Adrenal gland (tissue), 12 donors: ENCODE data around the gene MARCHF3. TPM values are rescaled to one million over a fixed set of nuclear protein-coding genes. Genes with fewer than 3 reads are reported as not detected.

Experiments used
- DNase-seq, 7 donors: peaks; one replicate each; pipeline ENCODE4 v3.0.0-alpha.2; 2019 to 2020
- H3K27ac ChIP-seq, 5 donors: fragments of 200-600 bp; sonication (generic) in 4 of 5; 1 replicate in 3 of 5; 2 replicates in 2 of 5; pipeline versions ENCODE4 v1.5.1 to v1.8.0; 2016 to 2020; ENCODE audit warnings: mild to moderate bottlenecking in 1 of 5
- H3K27me3 ChIP-seq: fragments of 200-600 bp; 2 replicates; pipeline ENCODE4 v1.8.0; 2021
- H3K36me3 ChIP-seq, 2 donors: fragments of 200-600 bp; replicated peaks in 1 of 2; 1 replicate in 1 of 2; 2 replicates in 1 of 2; pipeline versions ENCODE4 v1.5.1 to v1.8.0; 2018 to 2022
- H3K4me1 ChIP-seq, 2 donors: fragments of 200-600 bp; replicated peaks in 1 of 2; 1 replicate in 1 of 2; 2 replicates in 1 of 2; pipeline versions ENCODE4 v1.5.1 to v1.8.0; 2018 to 2021
- H3K4me3 ChIP-seq, 4 donors: fragments of 200-600 bp; sonication (generic) in 3 of 4; one replicate each; pipeline ENCODE4 v1.5.1; 2016 to 2018
- H3K9me3 ChIP-seq, 3 donors: fragments of 200-600 bp; sonication (generic) in 1 of 3; replicated peaks in 1 of 3; 1 replicate in 2 of 3; 2 replicates in 1 of 3; pipeline versions ENCODE4 v1.5.1 to v1.8.0; 2016 to 2021
- CTCF ChIP-seq, 6 experiments: fragments of 450-650 bp in 4 of 6; fragments of 200-600 bp in 2 of 6; sonication (generic) in 1 of 6; IDR thresholded peaks; 1 replicate in 5 of 6; 2 replicates in 1 of 6; pipeline versions ENCODE4 v1.5.1 to v1.8.0; 2016 to 2021; ENCODE audit warnings: antibody characterized with exemption in 6 of 6, mild to moderate bottlenecking in 2 of 6, moderate library complexity in 1 of 6
- POLR2A ChIP-seq, 2 donors: fragments of 450-650 bp; IDR thresholded peaks; one replicate each; pipeline ENCODE4 v1.6.1; 2017; ENCODE audit warnings: antibody characterized with exemption in 2 of 2, mild to moderate bottlenecking in 2 of 2, moderate library complexity in 1 of 2
- WGBS, 4 donors: extraction: QIAGEN DNeasy Blood & Tissue Kit in 2 of 4; methylation state at CpG; one replicate each; pipeline versions ENCODE4 v1.1.5 to v1.1.7; 2013 to 2017; 5-methylcytosine and 5-hydroxymethylcytosine counted together
- intact Hi-C, 2 donors: fragments of 100-400 bp; cut with DNase I; formaldehyde crosslinking; loops; one replicate each; pipeline versions ENCODE4 v1.14.1 to v1.15.0; 2022 to 2023
- polyA plus RNA-seq, 3 donors: library from polyadenylated mRNA; stranded (reverse); fragments of 200-250 nt in 2 of 3; fragments of 350-450 nt in 1 of 3; fragmentation: Illumina TruSeq in 1 of 3; extraction: RNeasy Lipid Tissue Mini Kit (QIAGEN cat#74804) in 1 of 3; gene quantifications; one replicate each; pipeline ENCODE4 v1.2.3, GENCODE V29; 2013 to 2014
- total RNA-seq, 9 donors: library from RNA; depleted of rRNA in 4 of 9; stranded (reverse); fragments of >200 nt in 4 of 9; fragments of 120-200 nt in 1 of 9; fragmentation: NEBNext Ultra II Directional in 1 of 9; extraction: Animal tissue kit (Norgen Biotek cat#: 25700) in 1 of 9; gene quantifications; one replicate each; pipeline versions ENCODE4 v1.1.0 to v1.2.4, GENCODE V29; 2013 to 2023
- donor health status: healthy with polysubstance abuse.
- donor health status: Bipolar disorder and iron deficiency.
- donor health status: DM: yes; HTN: yes; CAD: no.
- donor health status: DM: no; HTN: no; CAD: no.
- donor health status: DM: no; HTN: no; CAD: no.
- donor health status: DM: yes; HTN: yes; CAD: no.

Gene MARCHF3
- total and polyA plus RNA-seq, 12 donors, result 3.9 to 48.9 (median 12.2) TPM

GRCh38 chr5:126978258-126978657 is 52.1 kb downstream of the MARCHF3 start:
- H3K4me3 ChIP-seq, result no peak overlapping the region
- TF ChIP-seq POLR2A (IDR thresholded peaks at IDR 0.05) (no peak), CTCF (IDR thresholded peaks at IDR 0.05) (no peak)
- no peak overlapping the region for H3K27ac ChIP-seq
- intact Hi-C loops, result no loop called here
- H3K4me1 ChIP-seq, result no peaks in the 10 kb centered on the region
- H3K27me3 ChIP-seq, result no peaks in the 10 kb centered on the region
- H3K9me3 ChIP-seq, result no peaks in the 10 kb centered on the region
- H3K36me3 ChIP-seq, result no peaks in the 10 kb centered on the region
- DNase-seq, result no peak
- 83 to 87% (median 85%) methylated on average over 4 of the region's 4 CpGs for WGBS, 4 donors

- no peak for DNase-seq
- TF ChIP-seq POLR2A (IDR thresholded peaks at IDR 0.05) (no peak), CTCF (IDR thresholded peaks at IDR 0.05) (no peak)
- Histone ChIP-seq H3K9me3 (no peaks in the 10 kb centered on the region), H3K4me1 (peaks cover 0 to 9% of the 10 kb centered on the region in 2 donors), H3K27ac (no peak overlapping the region), H3K27me3 (no peaks in the 10 kb centered on the region), H3K36me3 (no peaks in the 10 kb centered on the region), H3K4me3 (no peak overlapping the region)
- 86 to 98% (median 89%) methylated on average over 6 of the region's 6 CpGs for WGBS, 4 donors
- intact Hi-C loops, result no loop called here
Observed at GRCh38 chr5:126976520-126977172, 53.7 kb downstream of the MARCHF3 start.

GRCh38 chr5:126975796-126976195 is 54.6 kb downstream of the MARCHF3 start:
- intact Hi-C loops, result no loop called here

GRCh38 chr5:126973193-126973592 is 57.2 kb downstream of the MARCHF3 start:
- Histone ChIP-seq H3K27ac (no peak overlapping the region), H3K4me1 (peaks cover 0 to 24% of the 10 kb centered on the region in 2 donors), H3K27me3 (no peaks in the 10 kb centered on the region), H3K36me3 (no peaks in the 10 kb centered on the region), H3K4me3 (no peak overlapping the region), H3K9me3 (no peaks in the 10 kb centered on the region)
- no peak for DNase-seq
- TF ChIP-seq CTCF (IDR thresholded peaks at IDR 0.05) (no peak), POLR2A (IDR thresholded peaks at IDR 0.05) (no peak)
- intact Hi-C loops, result no loop called here
- WGBS, 4 donors, result 80 to 87% (median 84%) methylated on average over 5 to 6 of the region's 6 CpGs

More at GRCh38 chr5:126975796-126976195, 54.6 kb downstream of the MARCHF3 start:
- Histone ChIP-seq H3K27me3 (no peaks in the 10 kb centered on the region), H3K9me3 (no peaks in the 10 kb centered on the region), H3K4me3 (no peak overlapping the region), H3K4me1 (peaks cover 0 to 17% of the 10 kb centered on the region in 2 donors), H3K27ac (no peak overlapping the region), H3K36me3 (no peaks in the 10 kb centered on the region)
- DNase-seq, result no peak
- TF ChIP-seq CTCF (IDR thresholded peaks at IDR 0.05) (no peak), POLR2A (IDR thresholded peaks at IDR 0.05) (no peak)
